ENCODE results near the gene ATG14. TPM values are rescaled to one million over a fixed set of nuclear protein-coding genes. Genes with fewer than 3 reads are reported as not detected.

The ATG14 gene
- total RNA-seq, result 13.2 and 15.7 TPM in 2 replicates

GRCh38 chr14:55411426-55412389 lies at the start of gene ATG14:
TSS of gene ATG14 (minus strand) at chr14:55411830. CDS start at chr14:55411822, 8 bp downstream.

GRCh38 chr14:55440385-55440784 lies 28.8 kb upstream of the ATG14 start, which contains the start of gene TBPL2:
TSS of gene TBPL2 (minus strand) at chr14:55440616. CDS start at chr14:55440449, 167 bp downstream.

Other genes starting within 250 kb of the ATG14 start
- gene DLGAP5, start 220.2 kb downstream of the ATG14 start, total RNA-seq, result 3.6 and 4.0 TPM in 2 replicates
- 20.6 and 28.0 TPM in 2 replicates for gene FBXO34, start 140.4 kb downstream of the ATG14 start, total RNA-seq
- not detected in 2 replicates for gene TBPL2, start 28.8 kb upstream of the ATG14 start, total RNA-seq
- 150 and 160 TPM in 2 replicates for gene KTN1, start 168.4 kb upstream of the ATG14 start, total RNA-seq

All from smooth muscle cell of bladder (primary cell).